Activated naive CD8-positive, alpha-beta T cell treated with anti-CD3 and anti-CD28 coated beads, Interleukin-2, amount 50 U/mL, for 24 hours (primary cell): ENCODE measurements around the gene ADGRA1.

ENCODE experiments used
- ATAC-seq: fragments of 150-1000 bp; cut with Tn5 transposase; one replicate; pipeline ENCODE4 v1.10.0; 2021
- DNase-seq: peaks from one replicate; pipeline ENCODE4 v3.0.0; 2021
- H3K27ac Mint-ChIP-seq: one replicate; pipeline ENCODE4 v1.8.0; 2021; ENCODE audit warnings: mild to moderate bottlenecking, mixed read lengths
- H3K27me3 Mint-ChIP-seq: one replicate; pipeline ENCODE4 v1.8.0; 2021; ENCODE audit warnings: mixed read lengths
- H3K36me3 Mint-ChIP-seq: one replicate; pipeline ENCODE4 v1.8.0; 2021; ENCODE audit warnings: low read depth, mixed read lengths
- H3K4me1 Mint-ChIP-seq: one replicate; pipeline ENCODE4 v1.8.0; 2021; ENCODE audit warnings: mixed read lengths
- H3K4me3 Mint-ChIP-seq: one replicate; pipeline ENCODE4 v1.8.0; 2021; ENCODE audit warnings: mild to moderate bottlenecking, moderate library complexity, mixed read lengths
- H3K9me3 Mint-ChIP-seq: one replicate; pipeline ENCODE4 v1.8.0; 2021; ENCODE audit warnings: mixed read lengths

ADGRA1 gene

GRCh38 chr10:133079836-133080682, 7.7 kb upstream of the ADGRA1 start:
- ATAC-seq (no peak), DNase-seq (no peak)
- peaks cover 2% of the 10 kb centered on the region for H3K27me3 Mint-ChIP-seq
- H3K36me3 Mint-ChIP-seq: no peaks in the 10 kb centered on the region
- no peak overlapping the region for H3K27ac Mint-ChIP-seq
- H3K4me3 Mint-ChIP-seq: no peak overlapping the region
- no peaks in the 10 kb centered on the region for H3K4me1 Mint-ChIP-seq
- no peaks in the 10 kb centered on the region for H3K9me3 Mint-ChIP-seq

DNA sequence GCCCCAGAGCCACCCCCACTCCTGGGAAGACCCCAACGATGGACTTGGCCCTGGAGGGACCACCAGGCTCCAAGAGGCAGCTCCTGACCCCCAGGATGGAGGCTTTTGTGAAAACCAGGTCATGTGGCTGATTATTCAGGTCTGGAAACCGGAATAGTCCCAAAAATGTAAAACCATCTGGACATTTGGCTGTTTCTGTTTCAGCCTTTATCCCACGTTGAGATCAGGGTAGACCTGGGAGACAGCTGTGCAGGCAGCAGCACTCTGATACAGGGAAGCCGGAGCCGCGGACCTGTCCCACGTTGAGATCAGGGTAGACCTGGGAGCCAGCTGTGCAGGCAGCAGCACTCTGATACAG, 7.1 kb upstream of the ADGRA1 start:
- no peak overlapping the region for H3K27ac Mint-ChIP-seq
- no peak overlapping the region for H3K4me3 Mint-ChIP-seq
- H3K36me3 Mint-ChIP-seq: no peaks in the 10 kb centered on the region
- DNase-seq (no peak), ATAC-seq (no peak)
- no peaks in the 10 kb centered on the region for H3K9me3 Mint-ChIP-seq
- no peaks in the 10 kb centered on the region for H3K4me1 Mint-ChIP-seq
- H3K27me3 Mint-ChIP-seq: peaks cover 4% of the 10 kb centered on the region

GRCh38 chr10:133081636-133082035, 6.1 kb upstream of the ADGRA1 start:
- Mint-ChIP-seq H3K4me1 (no peaks in the 10 kb centered on the region), H3K27ac (no peak overlapping the region), H3K4me3 (no peak overlapping the region), H3K36me3 (no peaks in the 10 kb centered on the region), H3K9me3 (no peaks in the 10 kb centered on the region), H3K27me3 (peaks cover 4% of the 10 kb centered on the region)
- ATAC-seq (no peak), DNase-seq (no peak)

- Mint-ChIP-seq H3K4me1 (no peaks in the 10 kb centered on the region), H3K27me3 (peaks cover 12% of the 10 kb centered on the region), H3K9me3 (no peaks in the 10 kb centered on the region), H3K27ac (no peak overlapping the region), H3K4me3 (no peak overlapping the region), H3K36me3 (no peaks in the 10 kb centered on the region)
- DNase-seq (no peak), ATAC-seq (no peak)
These were observed 4.9 kb upstream of the ADGRA1 start for GRCh38 chr10:133082685-133083421.

GRCh38 chr10:133083422-133084100, 4.2 kb upstream of the ADGRA1 start:
- Mint-ChIP-seq H3K4me1 (no peaks in the 10 kb centered on the region), H3K9me3 (no peaks in the 10 kb centered on the region), H3K27me3 (peaks cover 12% of the 10 kb centered on the region), H3K27ac (no peak overlapping the region), H3K4me3 (no peak overlapping the region), H3K36me3 (no peaks in the 10 kb centered on the region)
- no peak for DNase-seq
- no peak for ATAC-seq

GRCh38 chr10:133084491-133084890, 3.2 kb upstream of the ADGRA1 start:
- Mint-ChIP-seq H3K9me3 (no peaks in the 10 kb centered on the region), H3K27me3 (peaks cover 14% of the 10 kb centered on the region), H3K4me1 (no peaks in the 10 kb centered on the region), H3K36me3 (no peaks in the 10 kb centered on the region), H3K27ac (no peak overlapping the region), H3K4me3 (no peak overlapping the region)
- ATAC-seq (no peak), DNase-seq (no peak)

- H3K4me1 Mint-ChIP-seq: no peaks in the 10 kb centered on the region
- H3K9me3 Mint-ChIP-seq: no peaks in the 10 kb centered on the region
- DNase-seq (no peak), ATAC-seq (no peak)
- no peak overlapping the region for H3K27ac Mint-ChIP-seq
- no peaks in the 10 kb centered on the region for H3K36me3 Mint-ChIP-seq
- no peak overlapping the region for H3K4me3 Mint-ChIP-seq
- peaks cover 19% of the 10 kb centered on the region for H3K27me3 Mint-ChIP-seq
These were observed 2.2 kb upstream of the ADGRA1 start for GRCh38 chr10:133085251-133086125.

- H3K27ac Mint-ChIP-seq: no peak overlapping the region
- no peaks in the 10 kb centered on the region for H3K4me1 Mint-ChIP-seq
- no peaks in the 10 kb centered on the region for H3K9me3 Mint-ChIP-seq
- H3K27me3 Mint-ChIP-seq: peaks cover 19% of the 10 kb centered on the region
- DNase-seq (no peak), ATAC-seq (no peak)
- H3K36me3 Mint-ChIP-seq: no peaks in the 10 kb centered on the region
- no peak overlapping the region for H3K4me3 Mint-ChIP-seq
These were observed 1.5 kb upstream of the ADGRA1 start for GRCh38 chr10:133086247-133086646.

DNA sequence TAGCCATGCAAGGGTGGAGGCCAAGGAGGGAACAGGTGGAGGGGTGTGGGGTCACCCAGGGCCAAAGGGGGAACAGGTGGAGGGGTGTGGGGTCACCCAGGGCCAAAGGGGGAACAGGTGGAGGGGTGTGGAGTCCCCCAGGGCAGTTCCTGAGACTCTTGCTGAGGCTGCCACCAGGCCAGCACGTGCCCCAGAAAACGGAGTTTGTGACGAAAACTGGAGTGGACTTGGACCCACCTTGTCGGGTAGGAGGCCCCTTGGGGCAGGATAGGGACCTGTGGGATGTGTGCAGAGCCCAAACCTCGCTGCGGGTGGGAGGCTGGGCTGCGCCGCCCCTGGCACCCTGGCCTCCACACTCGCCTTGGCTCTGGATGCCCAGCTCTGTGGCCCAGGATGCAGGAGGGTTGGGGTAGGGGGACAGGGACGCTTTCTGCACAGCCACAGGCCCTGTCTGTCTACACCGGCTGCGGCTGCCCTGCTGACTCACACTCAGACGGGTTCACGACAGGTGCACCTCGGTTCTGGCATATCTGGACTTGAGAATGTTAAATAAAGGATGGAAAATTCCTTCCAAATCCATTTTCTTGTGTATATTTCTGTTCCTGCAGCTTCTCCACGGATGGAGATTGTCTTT, 562 bp upstream of the ADGRA1 start:
- H3K4me3 Mint-ChIP-seq: no peak overlapping the region
- peaks cover 19% of the 10 kb centered on the region for H3K27me3 Mint-ChIP-seq

DNA sequence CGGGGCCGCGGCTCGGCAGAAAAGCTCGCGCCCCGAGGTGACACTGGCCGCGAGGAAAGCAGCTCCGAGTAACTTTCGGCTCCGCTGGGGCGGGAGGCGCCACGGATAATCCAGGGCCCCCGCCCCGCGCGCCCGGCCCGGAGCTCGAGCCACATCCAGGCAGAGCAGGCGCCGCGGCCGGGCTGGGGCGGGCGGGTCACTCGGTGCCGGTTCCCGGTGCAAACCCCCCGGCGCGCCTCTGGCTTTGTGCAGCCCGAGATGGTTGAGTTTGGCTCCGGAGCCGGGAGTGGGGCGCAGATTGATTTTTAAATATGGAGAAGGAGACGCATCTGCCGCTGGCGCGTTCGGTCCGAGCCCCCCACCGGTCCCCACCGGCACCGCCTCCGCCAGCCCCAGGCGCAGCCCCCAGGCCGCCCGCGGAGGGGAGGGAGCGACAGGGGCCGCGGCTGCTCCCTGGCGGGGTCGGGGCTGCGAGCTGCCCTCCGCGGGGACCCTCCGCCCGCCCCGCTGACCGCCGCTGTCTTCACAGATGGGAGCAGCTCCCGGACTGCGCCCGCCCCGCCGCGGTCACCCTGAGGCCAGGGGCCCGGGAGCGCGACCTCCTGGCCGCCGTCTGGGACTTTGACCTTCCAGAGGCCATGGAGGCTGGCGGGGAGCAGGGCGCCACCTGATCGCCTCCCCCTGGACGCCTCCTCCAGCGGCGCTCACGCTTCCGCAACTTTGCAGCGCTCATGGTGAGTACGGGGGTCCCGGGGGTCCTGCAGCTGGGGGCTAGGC, 643 bp downstream of the ADGRA1 start:
- Mint-ChIP-seq H3K9me3 (no peaks in the 10 kb centered on the region), H3K27me3 (peaks cover 19% of the 10 kb centered on the region), H3K4me3 (no peak overlapping the region), H3K36me3 (no peaks in the 10 kb centered on the region), H3K4me1 (no peaks in the 10 kb centered on the region), H3K27ac (no peak overlapping the region)
- DNase-seq (no peak), ATAC-seq (no peak)

More for the DNA sequence above, 562 bp upstream of the ADGRA1 start:
- Mint-ChIP-seq H3K9me3 (no peaks in the 10 kb centered on the region), H3K4me1 (no peaks in the 10 kb centered on the region), H3K27ac (no peak overlapping the region), H3K36me3 (no peaks in the 10 kb centered on the region)
- ATAC-seq: peak; percentile 20
- no peak for DNase-seq

- Mint-ChIP-seq H3K9me3 (no peaks in the 10 kb centered on the region), H3K4me1 (no peaks in the 10 kb centered on the region), H3K27me3 (peaks cover 19% of the 10 kb centered on the region), H3K27ac (no peak overlapping the region), H3K4me3 (no peak overlapping the region), H3K36me3 (no peaks in the 10 kb centered on the region)
- ATAC-seq (no peak), DNase-seq (no peak)
These were observed 1.5 kb downstream of the ADGRA1 start for GRCh38 chr10:133088956-133089800.

DNA sequence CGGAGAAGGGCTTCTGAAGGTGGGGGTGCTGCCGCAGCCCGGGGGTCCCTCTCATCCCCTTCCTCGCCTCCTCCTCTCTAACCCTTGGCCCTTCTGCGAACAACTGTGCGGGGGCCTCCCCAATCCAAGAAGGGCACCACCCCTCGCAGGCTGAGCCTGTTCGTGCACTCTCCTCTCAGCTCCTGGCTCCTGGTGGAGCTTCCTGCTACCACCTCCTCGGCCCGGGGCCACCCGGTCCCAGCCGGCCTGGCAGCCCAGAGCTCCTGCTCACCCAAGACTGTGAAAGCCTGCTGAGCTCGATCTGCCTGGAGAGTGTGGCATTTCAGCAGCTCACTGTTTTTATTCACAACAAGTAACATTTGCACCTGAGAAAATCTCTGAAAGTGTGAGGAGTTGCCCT, 2.4 kb downstream of the ADGRA1 start:
- ATAC-seq (no peak), DNase-seq (no peak)
- Mint-ChIP-seq H3K27me3 (peaks cover 16% of the 10 kb centered on the region), H3K27ac (no peak overlapping the region), H3K36me3 (no peaks in the 10 kb centered on the region), H3K9me3 (no peaks in the 10 kb centered on the region), H3K4me1 (no peaks in the 10 kb centered on the region), H3K4me3 (no peak overlapping the region)

GRCh38 chr10:133090654-133091053, 2.9 kb downstream of the ADGRA1 start:
- ATAC-seq: no peak

More at GRCh38 chr10:133090654-133091053, 2.9 kb downstream of the ADGRA1 start:
- DNase-seq: no peak
- Mint-ChIP-seq H3K36me3 (no peaks in the 10 kb centered on the region), H3K4me1 (no peaks in the 10 kb centered on the region), H3K9me3 (no peaks in the 10 kb centered on the region), H3K27me3 (peaks cover 15% of the 10 kb centered on the region), H3K27ac (no peak overlapping the region), H3K4me3 (no peak overlapping the region)
